Medulla oblongata (tissue), 1 donor: Measurements from ENCODE around the gene ATP11C.
"Not testable (repeated sequence)": the region's sequence is repeated elsewhere in the genome, so short reads cannot be mapped to it uniquely, and the experiment has no call there.

Experiments
- DNase-seq: peaks from one replicate; pipeline ENCODE4 v3.0.0-alpha.2; 2015; ENCODE audit errors: extremely low spot score

ATP11C gene

GRCh38 chrX:139856826-139857225 is 76.0 kb downstream of the ATP11C start:
- DNase-seq, result not testable (repeated sequence)

GRCh38 chrX:139851730-139852129 is 81.1 kb downstream of the ATP11C start:
- no peak for DNase-seq

GRCh38 chrX:139850968-139851367 is 81.9 kb downstream of the ATP11C start:
- no peak for DNase-seq

- DNase-seq, result no peak
Measured at GRCh38 chrX:139844884-139845283, 88.0 kb downstream of the ATP11C start.

- DNase-seq, result no peak
Measured at GRCh38 chrX:139844163-139844562, 88.7 kb downstream of the ATP11C start.

- no peak for DNase-seq
Measured at GRCh38 chrX:139842326-139843185, 90.3 kb downstream of the ATP11C start.

- DNase-seq, result not testable (repeated sequence)
Measured at GRCh38 chrX:139836335-139836734, 96.5 kb downstream of the ATP11C start.

- DNase-seq, result no peak
Measured at GRCh38 chrX:139834879-139835278, 98.0 kb downstream of the ATP11C start.

- DNase-seq, result no peak
Measured at GRCh38 chrX:139832718-139833309, 100.0 kb downstream of the ATP11C start.

- no peak for DNase-seq
Measured at GRCh38 chrX:139831675-139832456, 101.0 kb downstream of the ATP11C start.

GRCh38 chrX:139831017-139831416 is 101.8 kb downstream of the ATP11C start:
- DNase-seq, result no peak

GRCh38 chrX:139828830-139829229 is 104.0 kb downstream of the ATP11C start:
- DNase-seq, result no peak

GRCh38 chrX:139828033-139828432 is 104.8 kb downstream of the ATP11C start:
- no peak for DNase-seq

GRCh38 chrX:139826065-139827044 is 106.5 kb downstream of the ATP11C start:
- DNase-seq, result peak; percentile 17

GRCh38 chrX:139825618-139826017 is 107.2 kb downstream of the ATP11C start:
- DNase-seq, result no peak

GRCh38 chrX:139823806-139824205 is 109.0 kb downstream of the ATP11C start:
- DNase-seq, result no peak

- DNase-seq, result no peak
Measured at GRCh38 chrX:139820358-139820984, 112.4 kb downstream of the ATP11C start.

- DNase-seq, result no peak
Measured at GRCh38 chrX:139816204-139816603, 116.6 kb downstream of the ATP11C start.

- DNase-seq, result no peak
Measured at GRCh38 chrX:139815771-139816170, 117.1 kb downstream of the ATP11C start.

- DNase-seq, result no peak
Measured at GRCh38 chrX:139811942-139812629, 120.8 kb downstream of the ATP11C start.
